K562 (cell line): Measurements from ENCODE around the gene HAGHL. TPM values are rescaled to one million over a fixed set of nuclear protein-coding genes. Genes with fewer than 3 reads are reported as not detected.

Experiments
- DMBX1 ChIP-seq: fragments of 250-450 bp; sonication (Bioruptor Pico); IDR thresholded peaks from 2 replicates; pipeline ENCODE4 v1.8.0; 2022; ENCODE audit warnings: inconsistent platforms, mild to moderate bottlenecking, moderate library complexity, borderline replicate concordance
- FIP1L1 ChIP-seq: fragments of 200-400 bp; formaldehyde crosslinking; IDR thresholded peaks from 2 replicates; pipeline ENCODE4 v1.6.1; 2018; ENCODE audit warnings: mild to moderate bottlenecking, low read depth, low read length; ENCODE audit not compliant: poor library complexity, severe bottlenecking
- HNRNPK ChIP-seq: fragments of 200-400 bp; formaldehyde crosslinking; IDR thresholded peaks from one replicate; pipeline ENCODE4 v1.6.1; 2018; ENCODE audit warnings: mild to moderate bottlenecking, low read depth, low read length; ENCODE audit not compliant: poor library complexity, severe bottlenecking
- HNRNPUL1 ChIP-seq: fragments of 200-400 bp; formaldehyde crosslinking; IDR thresholded peaks from 2 replicates; pipeline ENCODE4 v1.6.1; 2017; ENCODE audit warnings: low read length
- JUNB ChIP-seq: fragments of 450-650 bp; formaldehyde crosslinking; conservative IDR thresholded peaks from 2 replicates; pipeline ENCODE4 v1.4.0; 2020; ENCODE audit warnings: mild to moderate bottlenecking
- MCM2 ChIP-seq: fragments of 450-650 bp; IDR thresholded peaks from 2 replicates; pipeline ENCODE4 v1.6.1; 2017; ENCODE audit warnings: low read depth, mild to moderate bottlenecking
- NELFE ChIP-seq: IDR thresholded peaks from 2 replicates; pipeline ENCODE4 v1.6.1; 2011; ENCODE audit warnings: mild to moderate bottlenecking; ENCODE audit not compliant: insufficient read depth, insufficient read length
- POLR2G ChIP-seq: fragments of 200-400 bp; formaldehyde crosslinking; IDR thresholded peaks from 2 replicates; pipeline ENCODE4 v1.6.1; 2017; ENCODE audit warnings: low read depth, mild to moderate bottlenecking, antibody characterized with exemption, low read length, moderate library complexity
- RB1 ChIP-seq: fragments of 450-650 bp; IDR thresholded peaks from 2 replicates; pipeline ENCODE4 v1.6.1; 2017; ENCODE audit warnings: low read depth, mild to moderate bottlenecking
- RBM22 ChIP-seq: fragments of 200-400 bp; formaldehyde crosslinking; IDR thresholded peaks from 2 replicates; pipeline ENCODE4 v1.6.1; 2018; ENCODE audit warnings: low read length, low read depth; ENCODE audit not compliant: poor library complexity, severe bottlenecking
- SNRNP70 ChIP-seq: fragments of 200-400 bp; formaldehyde crosslinking; optimal IDR thresholded peaks from 2 replicates; pipeline ENCODE3; 2017; ENCODE audit warnings: low read depth, low read length
- SUPT5H ChIP-seq: fragments of 450-650 bp; IDR thresholded peaks from 2 replicates; pipeline ENCODE4 v1.6.1; 2016
- WHSC1 ChIP-seq: IDR thresholded peaks from one replicate; pipeline ENCODE4 v1.6.1; 2012; ENCODE audit warnings: low read length, control low read depth, inconsistent platforms
- polyA plus RNA-seq, 8 experiments: library from polyadenylated mRNA; depleted of rRNA in 4 of 8; stranded (reverse) in 5 of 8; unstranded in 3 of 8; fragments of >200 nt; fragmentation: Nextera tagmentation in 2 of 8; fragmentation: Illumina TruSeq in 1 of 8; extraction: Ambion mirVana in 2 of 8; extraction: Trizol in 1 of 8; gene quantifications; 2 replicates each; pipeline versions ENCODE4 v1.2.1 to v1.2.3, GENCODE V29; 2011 to 2014; ENCODE audit warnings: inconsistent platforms in 1 of 8, missing spikeins in 1 of 8
- total RNA-seq, 7 experiments: library from RNA; depleted of rRNA in 6 of 7; stranded (reverse); fragments of >200 nt in 6 of 7; fragmentation: Illumina TruSeq in 2 of 7; extraction: Trizol in 2 of 7; gene quantifications; 2 replicates each; pipeline versions ENCODE4 v1.2.1 to v1.2.3, GENCODE V29; 2011 to 2021; ENCODE audit warnings: low replicate concordance in 1 of 7
- TF ChIP-seq, protein P1 (sequence below): sonication (generic); formaldehyde crosslinking; IDR thresholded peaks from 2 replicates; pipeline ENCODE4 v1.8.1; 2023; ENCODE audit warnings: mild to moderate bottlenecking, missing genetic modification reagents

HAGHL gene
- total and polyA plus RNA-seq, 9 of the 15 experiments (the other 6 are each of a cell fraction or from before 2014, with no cell fraction given): 0.31 to 83.4 (median 20.7) TPM

DNA sequence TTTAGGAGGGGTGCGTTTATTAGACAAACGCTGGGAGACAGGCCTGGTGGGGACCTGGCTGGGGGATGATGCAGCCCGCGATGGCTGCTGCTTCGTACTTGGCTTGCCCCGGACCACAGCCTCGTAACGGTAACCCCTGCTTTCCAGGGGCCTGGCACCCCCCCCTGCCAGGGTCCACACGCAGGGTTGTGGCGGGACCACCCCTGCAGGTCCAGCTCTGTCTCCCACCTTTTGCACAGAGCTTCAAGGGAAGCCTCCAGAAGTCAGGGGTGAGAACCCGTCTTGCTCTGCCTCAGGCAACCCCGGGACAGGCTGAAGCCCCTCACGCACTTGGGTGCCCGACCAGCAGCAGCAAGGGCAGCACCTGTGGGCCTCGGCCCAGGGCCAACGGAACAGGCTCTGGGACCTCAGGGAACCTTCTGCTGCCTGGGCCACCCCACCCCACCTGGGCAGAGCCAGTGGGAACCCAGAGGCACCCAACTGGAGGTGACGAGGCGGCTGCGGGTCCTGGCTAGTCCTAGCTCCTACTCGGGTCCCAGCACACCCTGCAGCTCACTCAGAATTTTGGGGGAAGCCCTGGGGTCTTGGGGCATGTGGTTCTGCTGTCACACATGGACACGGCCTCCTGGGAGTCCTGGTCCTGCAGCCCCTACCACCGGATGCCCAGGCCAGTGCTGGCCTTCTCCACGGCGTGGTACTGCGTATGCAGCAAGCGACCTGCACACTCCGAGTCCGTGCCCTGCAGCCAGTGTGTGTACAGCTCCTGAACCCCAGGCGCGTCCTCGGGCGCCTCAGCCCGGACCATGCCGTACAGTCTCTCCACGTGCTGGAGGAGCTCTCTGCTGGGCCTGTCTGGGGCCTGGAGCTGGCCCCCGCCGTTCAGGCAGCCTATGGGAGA, 3.1 kb downstream of the HAGHL start (continued):
- TF ChIP-seq SUPT5H (peak; percentile 47; the same call in 1 of the 2 replicates), NELFE (no peak), DMBX1 (no peak), RBM22 (peak; percentile 57), HNRNPUL1 (peak; percentile 73; the same call in 1 of the 2 replicates), RB1 (no peak), MCM2 (no peak), POLR2G (peak; percentile 80), JUNB (no peak), WHSC1 (no peak), FIP1L1 (peak; percentile 64), HNRNPK (no peak), SNRNP70 (peak; percentile 2)
- TF ChIP-seq, protein P1, sequence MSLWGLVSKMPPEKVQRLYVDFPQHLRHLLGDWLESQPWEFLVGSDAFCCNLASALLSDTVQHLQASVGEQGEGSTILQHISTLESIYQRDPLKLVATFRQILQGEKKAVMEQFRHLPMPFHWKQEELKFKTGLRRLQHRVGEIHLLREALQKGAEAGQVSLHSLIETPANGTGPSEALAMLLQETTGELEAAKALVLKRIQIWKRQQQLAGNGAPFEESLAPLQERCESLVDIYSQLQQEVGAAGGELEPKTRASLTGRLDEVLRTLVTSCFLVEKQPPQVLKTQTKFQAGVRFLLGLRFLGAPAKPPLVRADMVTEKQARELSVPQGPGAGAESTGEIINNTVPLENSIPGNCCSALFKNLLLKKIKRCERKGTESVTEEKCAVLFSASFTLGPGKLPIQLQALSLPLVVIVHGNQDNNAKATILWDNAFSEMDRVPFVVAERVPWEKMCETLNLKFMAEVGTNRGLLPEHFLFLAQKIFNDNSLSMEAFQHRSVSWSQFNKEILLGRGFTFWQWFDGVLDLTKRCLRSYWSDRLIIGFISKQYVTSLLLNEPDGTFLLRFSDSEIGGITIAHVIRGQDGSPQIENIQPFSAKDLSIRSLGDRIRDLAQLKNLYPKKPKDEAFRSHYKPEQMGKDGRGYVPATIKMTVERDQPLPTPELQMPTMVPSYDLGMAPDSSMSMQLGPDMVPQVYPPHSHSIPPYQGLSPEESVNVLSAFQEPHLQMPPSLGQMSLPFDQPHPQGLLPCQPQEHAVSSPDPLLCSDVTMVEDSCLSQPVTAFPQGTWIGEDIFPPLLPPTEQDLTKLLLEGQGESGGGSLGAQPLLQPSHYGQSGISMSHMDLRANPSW (CRISPR knock-in tag): no peak
